ENCODE data around the gene SEC24C. TPM values are rescaled to one million over a fixed set of nuclear protein-coding genes. Genes with fewer than 3 reads are reported as not detected.

Gene SEC24C
- total RNA-seq, 2 experiments from 2014 or later, result 52.0 to 54.2 TPM

DNA sequence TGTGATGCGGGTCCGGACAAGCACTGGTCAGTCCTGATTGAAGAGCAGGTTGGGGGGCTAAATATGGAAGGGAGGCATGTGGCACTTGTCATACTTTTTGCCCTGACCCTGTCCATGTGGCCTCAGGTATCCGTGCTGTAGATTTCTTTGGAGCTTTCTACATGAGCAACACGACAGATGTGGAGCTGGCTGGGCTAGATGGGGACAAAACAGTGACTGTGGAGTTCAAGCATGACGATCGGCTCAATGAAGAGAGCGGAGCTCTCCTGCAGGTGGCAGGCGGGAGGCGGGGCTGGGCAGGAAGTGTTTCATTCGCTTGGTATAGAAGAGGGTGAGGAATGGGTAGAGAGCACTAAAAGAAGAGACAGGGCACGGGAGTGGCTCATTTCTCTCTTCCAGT lies 24.7 kb downstream of the SEC24C start:
- H3K36me3 ChIP-seq (ENCODE audit: insufficient read depth, low read length), result peaks cover 62% of the 10 kb centered on the region
- no peak overlapping the region for H3K4me3 ChIP-seq (ENCODE audit: low read length)
- Mint-ChIP-seq H3K9me3 (no peaks in the 10 kb centered on the region), H3K27me3 (no peaks in the 10 kb centered on the region), H3K4me3 (peak overlapping the region; percentile 78), H3K27ac (peak overlapping the region; percentile 97), H3K4me1 (ENCODE audit: low read depth) (peaks cover 48% of the 10 kb centered on the region), H3K36me3 (ENCODE audit: low read depth) (peaks cover 86% of the 10 kb centered on the region)
- peaks cover 29% of the 10 kb centered on the region for H3K4me1 ChIP-seq (ENCODE audit: insufficient read depth, low read length)
- ATAC-seq (ENCODE audit: poor library complexity) (peak; percentile 58), DNase-seq (peak; percentile 58 to 82 (median 70))
- TF ChIP-seq, protein P1, sequence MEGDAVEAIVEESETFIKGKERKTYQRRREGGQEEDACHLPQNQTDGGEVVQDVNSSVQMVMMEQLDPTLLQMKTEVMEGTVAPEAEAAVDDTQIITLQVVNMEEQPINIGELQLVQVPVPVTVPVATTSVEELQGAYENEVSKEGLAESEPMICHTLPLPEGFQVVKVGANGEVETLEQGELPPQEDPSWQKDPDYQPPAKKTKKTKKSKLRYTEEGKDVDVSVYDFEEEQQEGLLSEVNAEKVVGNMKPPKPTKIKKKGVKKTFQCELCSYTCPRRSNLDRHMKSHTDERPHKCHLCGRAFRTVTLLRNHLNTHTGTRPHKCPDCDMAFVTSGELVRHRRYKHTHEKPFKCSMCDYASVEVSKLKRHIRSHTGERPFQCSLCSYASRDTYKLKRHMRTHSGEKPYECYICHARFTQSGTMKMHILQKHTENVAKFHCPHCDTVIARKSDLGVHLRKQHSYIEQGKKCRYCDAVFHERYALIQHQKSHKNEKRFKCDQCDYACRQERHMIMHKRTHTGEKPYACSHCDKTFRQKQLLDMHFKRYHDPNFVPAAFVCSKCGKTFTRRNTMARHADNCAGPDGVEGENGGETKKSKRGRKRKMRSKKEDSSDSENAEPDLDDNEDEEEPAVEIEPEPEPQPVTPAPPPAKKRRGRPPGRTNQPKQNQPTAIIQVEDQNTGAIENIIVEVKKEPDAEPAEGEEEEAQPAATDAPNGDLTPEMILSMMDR (IDR thresholded peaks at IDR 0.05), result peak; percentile 67
- ChIA-PET POLR2A (interaction anchor here (0.6 to 7.6 kb wide), 6 partner anchors 15 to 105 kb away, joined by 3 to 244 read pairs (median 18); partner anchors contain the start of genes CAMK2G, CHCHD1, SEC24C and ZSWIM8), CTCF (interaction anchor here (0.6 to 3.1 kb wide), 15 partner anchors 9 to 474 kb away, joined by 3 to 18 read pairs (median 3); partner anchors contain the start of genes CHCHD1 and ZSWIM8)
- intact Hi-C loops (cut with DNase I, micrococcal nuclease), result loop anchor here in 1 of 2 experiments (2.0 kb wide), 2 partner anchors 16 to 110 kb away; partner anchors contain the start of gene ZSWIM8
- H3K27ac ChIP-seq (ENCODE audit: low read depth in 1 of 2, low read length in 2 of 2), result peak overlapping the region in 1 of 2 donors; percentile 11
- no peaks in the 10 kb centered on the region for H3K9me3 ChIP-seq (ENCODE audit: control insufficient read depth in 1 of 2, insufficient read depth in 1 of 2, low read length in 2 of 2)
- H3K27me3 ChIP-seq (ENCODE audit: control insufficient read depth in 1 of 2, insufficient read depth in 2 of 2, low read length in 2 of 2), result no peaks in the 10 kb centered on the region

DNA sequence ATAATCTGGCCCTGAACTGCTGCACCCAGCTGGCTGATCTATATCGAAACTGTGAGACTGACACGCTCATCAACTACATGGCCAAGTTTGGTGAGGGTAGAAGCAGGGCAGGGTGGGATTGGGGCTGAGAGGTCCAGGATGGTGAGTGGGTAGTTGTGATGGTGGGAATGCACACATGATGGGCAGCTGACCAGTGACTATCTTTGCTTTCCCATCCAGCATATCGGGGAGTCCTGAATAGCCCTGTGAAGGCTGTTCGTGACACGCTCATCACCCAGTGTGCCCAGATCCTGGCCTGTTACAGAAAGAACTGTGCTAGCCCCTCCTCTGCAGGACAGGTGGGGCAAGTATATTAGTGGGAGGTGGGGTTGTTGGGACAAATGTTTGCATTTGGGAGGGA lies 25.2 kb downstream of the SEC24C start:
- intact Hi-C loops (cut with DNase I, micrococcal nuclease), result loop anchor here in 1 of 2 experiments (2.0 kb wide), 2 partner anchors 15 to 109 kb away; partner anchors contain the start of gene ZSWIM8
- Mint-ChIP-seq H3K9me3 (no peaks in the 10 kb centered on the region), H3K4me1 (ENCODE audit: low read depth) (peaks cover 53% of the 10 kb centered on the region), H3K4me3 (peak overlapping the region; percentile 78), H3K36me3 (ENCODE audit: low read depth) (peaks cover 85% of the 10 kb centered on the region), H3K27me3 (no peaks in the 10 kb centered on the region), H3K27ac (peak overlapping the region; percentile 97)
- CTCF ChIA-PET, result interaction anchor here (0.8 to 3.1 kb wide), 11 partner anchors 9 to 473 kb away, joined by 3 to 18 read pairs (median 5); partner anchors contain the start of gene CHCHD1
- POLR2A ChIA-PET, result interaction anchor here (1.2 to 7.6 kb wide), 4 partner anchors 15 to 40 kb away, joined by 4 to 244 read pairs (median 48); partner anchors contain the start of genes CHCHD1, SEC24C and ZSWIM8
- DNase-seq, result no peak
- Histone ChIP-seq H3K36me3 (ENCODE audit: insufficient read depth, low read length) (peaks cover 63% of the 10 kb centered on the region), H3K27ac (ENCODE audit: low read depth in 1 of 2, low read length in 2 of 2) (peak overlapping the region in 1 of 2 donors; percentile 11), H3K4me3 (ENCODE audit: low read length) (no peak overlapping the region), H3K27me3 (ENCODE audit: control insufficient read depth in 1 of 2, insufficient read depth in 2 of 2, low read length in 2 of 2) (no peaks in the 10 kb centered on the region), H3K4me1 (ENCODE audit: insufficient read depth, low read length) (peaks cover 34% of the 10 kb centered on the region), H3K9me3 (ENCODE audit: control insufficient read depth in 1 of 2, insufficient read depth in 1 of 2, low read length in 2 of 2) (no peaks in the 10 kb centered on the region)
- ATAC-seq (ENCODE audit: poor library complexity), result no peak
- TF ChIP-seq, protein P1 (IDR thresholded peaks at IDR 0.05), result no peak

- intact Hi-C loops (cut with DNase I, micrococcal nuclease), result loop anchor here (1.0 to 5.0 kb wide), 4 partner anchors 13 to 106 kb away; partner anchors contain the start of genes NDST2 (in 2 of the 2) and ZSWIM8 (in 2 of the 2)
- H3K9me3 Mint-ChIP-seq, result no peaks in the 10 kb centered on the region
- Histone ChIP-seq H3K9me3 (ENCODE audit: control insufficient read depth in 1 of 2, insufficient read depth in 1 of 2, low read length in 2 of 2) (no peaks in the 10 kb centered on the region), H3K36me3 (ENCODE audit: insufficient read depth, low read length) (peaks cover 56% of the 10 kb centered on the region), H3K4me1 (ENCODE audit: insufficient read depth, low read length) (peaks cover 49% of the 10 kb centered on the region), H3K4me3 (ENCODE audit: low read length) (peak overlapping the region; percentile 90), H3K27ac (ENCODE audit: low read depth in 1 of 2, low read length in 2 of 2) (peak overlapping the region; percentile 91 to 92), H3K27me3 (ENCODE audit: control insufficient read depth in 1 of 2, insufficient read depth in 2 of 2, low read length in 2 of 2) (no peaks in the 10 kb centered on the region)
- H3K4me3 Mint-ChIP-seq, result peak overlapping the region; percentile 96
- no peaks in the 10 kb centered on the region for H3K27me3 Mint-ChIP-seq
- H3K4me1 Mint-ChIP-seq (ENCODE audit: low read depth), result peaks cover 71% of the 10 kb centered on the region
- ChIA-PET POLR2A (interaction anchor here (0.6 to 7.6 kb wide), 20 partner anchors 12 to 1439 kb away, joined by 3 to 244 read pairs (median 4); partner anchors contain the start of genes CAMK2G, CHCHD1, PPP3CB and SEC24C), CTCF (interaction anchor here (0.6 to 3.8 kb wide), 9 partner anchors 9 to 108 kb away, joined by 3 to 24 read pairs (median 9); partner anchors contain the start of genes CHCHD1, SEC24C and ZSWIM8)
- ATAC-seq (ENCODE audit: poor library complexity) (peak; percentile 15), DNase-seq (peak in 13 of 14 experiments; percentile 65 to 89 (median 75))
- TF ChIP-seq, protein P1 (IDR thresholded peaks at IDR 0.05), result no peak
- H3K36me3 Mint-ChIP-seq (ENCODE audit: low read depth), result peaks cover 79% of the 10 kb centered on the region
- peak overlapping the region; percentile 97 for H3K27ac Mint-ChIP-seq
Observed at GRCh38 chr10:73771722-73772280, 27.6 kb downstream of the SEC24C start.
